ENCODE data around the gene NDUFV2.
"Not testable (repeated sequence)": the region's sequence is repeated elsewhere in the genome, so short reads cannot be mapped to it uniquely, and the experiment has no call there.

Gene NDUFV2

DNA sequence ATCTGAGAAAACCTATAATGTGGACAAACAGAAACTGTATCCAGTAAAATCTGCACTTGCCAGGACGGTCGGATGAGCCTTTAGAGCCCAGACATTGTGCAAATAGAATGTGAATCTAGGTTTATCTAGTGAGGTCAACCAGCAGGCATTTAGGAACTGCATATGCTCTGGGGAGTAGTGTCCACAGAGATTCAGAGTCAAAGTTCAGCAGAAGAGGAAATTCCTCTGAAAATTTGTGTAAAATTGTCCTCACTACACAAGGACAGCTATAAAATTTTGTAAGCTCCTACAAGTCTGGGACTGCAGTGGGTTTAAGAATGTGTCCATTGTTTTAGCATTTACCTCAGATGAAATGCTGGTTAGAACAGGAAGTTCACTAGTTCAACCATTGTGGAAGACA, 9.8 kb upstream of the NDUFV2 start:
- TF ChIP-seq POLR2A (IDR thresholded peaks at IDR 0.05; ENCODE audit: extremely low read depth, insufficient read length) (no peak), MYC (IDR thresholded peaks at IDR 0.05; ENCODE audit: low read depth, low read length) (no peak)
- TF ChIP-seq, protein P1, sequence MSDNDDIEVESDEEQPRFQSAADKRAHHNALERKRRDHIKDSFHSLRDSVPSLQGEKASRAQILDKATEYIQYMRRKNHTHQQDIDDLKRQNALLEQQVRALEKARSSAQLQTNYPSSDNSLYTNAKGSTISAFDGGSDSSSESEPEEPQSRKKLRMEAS (IDR thresholded peaks at IDR 0.05; ENCODE audit: low read depth, low read length) = no peak
- TF ChIP-seq, protein P2, sequence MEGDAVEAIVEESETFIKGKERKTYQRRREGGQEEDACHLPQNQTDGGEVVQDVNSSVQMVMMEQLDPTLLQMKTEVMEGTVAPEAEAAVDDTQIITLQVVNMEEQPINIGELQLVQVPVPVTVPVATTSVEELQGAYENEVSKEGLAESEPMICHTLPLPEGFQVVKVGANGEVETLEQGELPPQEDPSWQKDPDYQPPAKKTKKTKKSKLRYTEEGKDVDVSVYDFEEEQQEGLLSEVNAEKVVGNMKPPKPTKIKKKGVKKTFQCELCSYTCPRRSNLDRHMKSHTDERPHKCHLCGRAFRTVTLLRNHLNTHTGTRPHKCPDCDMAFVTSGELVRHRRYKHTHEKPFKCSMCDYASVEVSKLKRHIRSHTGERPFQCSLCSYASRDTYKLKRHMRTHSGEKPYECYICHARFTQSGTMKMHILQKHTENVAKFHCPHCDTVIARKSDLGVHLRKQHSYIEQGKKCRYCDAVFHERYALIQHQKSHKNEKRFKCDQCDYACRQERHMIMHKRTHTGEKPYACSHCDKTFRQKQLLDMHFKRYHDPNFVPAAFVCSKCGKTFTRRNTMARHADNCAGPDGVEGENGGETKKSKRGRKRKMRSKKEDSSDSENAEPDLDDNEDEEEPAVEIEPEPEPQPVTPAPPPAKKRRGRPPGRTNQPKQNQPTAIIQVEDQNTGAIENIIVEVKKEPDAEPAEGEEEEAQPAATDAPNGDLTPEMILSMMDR (IDR thresholded peaks at IDR 0.05; ENCODE audit: low read depth, low read length) = no peak
- H3K4me3 ChIP-seq (ENCODE audit: low read depth, low read length) = no peak overlapping the region
- peak; percentile 18 for DNase-seq (ENCODE audit: low read depth)

DNA sequence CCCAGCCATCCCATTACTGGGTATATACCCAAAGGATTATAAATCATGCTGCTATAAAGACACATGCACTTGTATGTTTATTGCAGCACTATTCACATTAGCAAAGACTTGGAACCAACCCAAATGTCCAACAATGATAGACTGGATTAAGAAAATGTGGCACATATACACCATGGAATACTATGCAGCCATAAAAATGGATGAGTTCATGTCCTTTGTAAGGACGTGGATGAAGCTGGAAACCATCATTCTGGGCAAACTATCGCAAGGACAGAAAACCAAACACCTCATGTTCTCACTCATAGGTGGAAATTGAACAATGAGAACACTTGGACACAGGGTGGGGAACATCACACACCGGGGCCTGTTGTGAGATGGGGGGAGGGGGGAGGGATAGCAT, 9.4 kb upstream of the NDUFV2 start:
- not testable (repeated sequence) for DNase-seq (ENCODE audit: low read depth); H3K4me3 ChIP-seq (ENCODE audit: low read depth, low read length)

DNA sequence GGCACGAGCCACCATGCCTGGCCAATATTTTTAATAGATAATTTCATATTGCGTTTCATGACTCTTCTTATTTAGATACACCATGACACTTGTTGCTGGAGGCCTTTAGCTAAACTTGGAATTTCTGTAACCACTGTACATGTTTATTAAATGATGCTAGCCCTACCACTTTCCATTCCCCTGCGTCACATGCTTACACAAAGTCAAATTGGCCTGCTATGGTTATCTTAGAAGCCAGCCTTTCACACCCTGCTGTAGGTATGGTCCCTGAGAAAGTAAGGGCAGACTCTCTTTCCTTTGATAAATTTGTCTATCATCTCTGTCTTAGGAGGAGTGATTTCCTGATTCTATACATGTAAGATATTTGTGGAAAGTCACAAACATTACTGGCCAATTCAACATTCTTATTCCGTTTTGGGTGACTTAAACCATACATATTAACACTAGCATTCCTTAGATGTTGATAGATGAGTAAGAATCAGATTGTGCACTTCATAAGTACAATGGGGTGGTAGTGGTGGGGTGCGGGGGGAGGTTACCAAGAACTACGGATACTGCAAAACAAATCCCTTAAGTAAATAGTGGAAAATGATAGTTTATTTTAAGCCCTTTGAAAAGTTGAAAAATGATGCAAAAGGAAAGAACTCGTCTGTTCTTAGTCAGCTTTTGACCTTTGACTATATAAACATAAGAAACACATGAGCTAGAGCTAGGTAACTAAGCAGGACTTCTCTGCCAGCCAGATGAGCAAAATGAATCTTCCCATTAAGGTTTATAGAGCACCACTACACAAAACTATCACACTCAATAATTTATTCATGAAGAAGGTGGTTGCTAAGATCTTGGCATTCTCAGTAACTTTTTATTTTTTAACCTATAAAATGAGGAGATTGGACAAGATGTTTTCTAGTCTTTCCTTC, 7.9 kb upstream of the NDUFV2 start:
- TF ChIP-seq, protein P2 (IDR thresholded peaks at IDR 0.05; ENCODE audit: low read depth, low read length) = no peak
- TF ChIP-seq POLR2A (IDR thresholded peaks at IDR 0.05; ENCODE audit: extremely low read depth, insufficient read length) (no peak), MYC (IDR thresholded peaks at IDR 0.05; ENCODE audit: low read depth, low read length) (no peak)
- TF ChIP-seq, protein P1 (IDR thresholded peaks at IDR 0.05; ENCODE audit: low read depth, low read length) = no peak

DNA sequence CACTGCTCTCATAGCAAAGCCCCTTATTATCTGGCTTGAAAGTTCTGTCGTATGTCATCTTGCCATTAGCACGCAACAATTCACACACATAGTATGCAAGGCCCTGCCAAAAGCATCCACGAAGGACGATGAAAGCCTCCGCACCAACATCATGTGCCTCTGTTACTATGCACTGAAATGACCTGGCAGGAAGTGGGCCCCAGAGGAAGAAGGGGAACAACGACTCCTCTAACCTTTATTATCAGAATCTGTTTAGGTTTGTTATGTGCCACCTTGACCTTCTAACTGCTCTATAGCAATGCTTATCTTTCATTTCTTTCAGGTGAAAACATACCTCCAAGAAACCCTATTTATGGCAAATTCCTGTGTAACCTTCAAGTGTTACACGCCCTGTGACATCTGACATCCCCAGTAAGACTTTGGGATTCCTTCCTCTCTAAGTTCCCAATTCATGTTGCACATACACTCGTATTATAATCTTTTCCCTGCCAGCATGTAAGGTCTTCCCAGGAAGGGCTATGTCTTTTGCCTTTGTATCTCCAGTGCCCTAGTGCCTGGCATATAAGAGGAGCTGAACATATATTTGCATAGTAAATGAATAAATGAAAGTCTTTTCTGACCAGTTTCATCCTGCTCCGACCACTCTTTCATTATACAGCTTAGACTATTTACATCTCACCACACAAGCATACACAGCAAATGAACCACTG, 7.0 kb upstream of the NDUFV2 start:
- peak overlapping the region; percentile 16 for H3K4me3 ChIP-seq (ENCODE audit: low read depth, low read length)
- TF ChIP-seq, protein P2 (IDR thresholded peaks at IDR 0.05; ENCODE audit: low read depth, low read length) = no peak
- TF ChIP-seq POLR2A (IDR thresholded peaks at IDR 0.05; ENCODE audit: extremely low read depth, insufficient read length) = peak; percentile 17
- TF ChIP-seq MYC (IDR thresholded peaks at IDR 0.05; ENCODE audit: low read depth, low read length) = 0 out of 2 replicates have a peak, but pooled peaks have one; percentile 16
- DNase-seq (ENCODE audit: low read depth) = peak; percentile 64

More for the DNA sequence above, 7.9 kb upstream of the NDUFV2 start:
- H3K4me3 ChIP-seq (ENCODE audit: low read depth, low read length) = no peak overlapping the region
- no peak for DNase-seq (ENCODE audit: low read depth)

DNA sequence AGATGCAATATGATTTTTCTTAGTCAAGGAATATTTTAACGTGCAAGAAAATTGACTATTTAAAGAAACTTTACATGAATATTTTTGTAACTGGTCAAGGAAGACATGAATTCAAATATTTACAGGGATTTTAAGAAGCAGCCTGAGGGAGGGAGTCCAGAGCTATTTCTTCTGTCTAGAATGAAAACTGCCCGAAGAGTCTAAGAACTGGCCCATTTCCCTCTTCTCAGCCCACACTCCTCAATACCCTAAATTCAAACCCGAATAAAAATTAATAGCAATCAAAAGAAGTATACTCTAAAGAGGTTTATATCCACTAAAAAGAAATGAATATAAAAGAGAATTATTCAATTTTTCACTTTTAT, 6.5 kb upstream of the NDUFV2 start:
- no peak for DNase-seq (ENCODE audit: low read depth)
- H3K4me3 ChIP-seq (ENCODE audit: low read depth, low read length) = no peak overlapping the region
- TF ChIP-seq, protein P2 (IDR thresholded peaks at IDR 0.05; ENCODE audit: low read depth, low read length) = no peak
- TF ChIP-seq POLR2A (IDR thresholded peaks at IDR 0.05; ENCODE audit: extremely low read depth, insufficient read length) (no peak), MYC (IDR thresholded peaks at IDR 0.05; ENCODE audit: low read depth, low read length) (no peak)
- TF ChIP-seq, protein P1 (IDR thresholded peaks at IDR 0.05; ENCODE audit: low read depth, low read length) = no peak

DNA sequence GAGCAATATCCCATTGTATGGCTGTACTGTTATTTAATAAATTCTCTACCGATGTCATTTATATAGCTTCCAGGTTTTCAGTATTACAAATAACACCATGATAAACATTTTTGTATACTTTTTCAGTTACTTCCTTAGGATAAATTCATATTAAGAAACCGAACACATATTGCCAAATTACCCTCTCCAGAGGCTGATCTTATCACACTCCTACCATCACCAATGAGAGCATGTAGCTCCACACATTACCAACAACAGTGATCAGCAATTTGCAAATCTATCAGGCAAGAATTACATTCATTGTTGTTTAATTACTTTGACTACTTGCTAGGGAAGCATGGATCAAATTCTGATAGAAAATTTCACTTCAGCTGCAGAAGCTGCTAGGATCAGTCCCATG, 5.8 kb upstream of the NDUFV2 start:
- DNase-seq (ENCODE audit: low read depth) = peak; percentile 31
- TF ChIP-seq POLR2A (IDR thresholded peaks at IDR 0.05; ENCODE audit: extremely low read depth, insufficient read length) = no peak
- TF ChIP-seq MYC (IDR thresholded peaks at IDR 0.05; ENCODE audit: low read depth, low read length) = no peak
- TF ChIP-seq, protein P2 (IDR thresholded peaks at IDR 0.05; ENCODE audit: low read depth, low read length) = no peak
- TF ChIP-seq, protein P1 (IDR thresholded peaks at IDR 0.05; ENCODE audit: low read depth, low read length) = no peak
- no peak overlapping the region for H3K4me3 ChIP-seq (ENCODE audit: low read depth, low read length)

Data from NB4 (cell line).